SU-DHL-6 (cell line): ENCODE results near the gene CPED1.

Experiments used
- H2AFZ ChIP-seq: fragments of 200-600 bp; sonication (generic); 2 replicates; pipeline ENCODE4 v1.6.1; 2014; ENCODE audit warnings: low read depth, mild to moderate bottlenecking, moderate library complexity, mixed read lengths, antibody characterized with exemption, low read length; ENCODE audit not compliant: severe bottlenecking
- H3F3A ChIP-seq: fragments of 200-600 bp; shearing (Covaris generic); 2 replicates; pipeline ENCODE4 v1.6.0; 2016; ENCODE audit warnings: antibody characterized with exemption, mild to moderate bottlenecking; ENCODE audit not compliant: insufficient read depth
- H3K27ac ChIP-seq: fragments of 200-600 bp; sonication (generic); 2 replicates; pipeline ENCODE4 v1.5.1; 2016; ENCODE audit warnings: low read depth, mild to moderate bottlenecking, low read length, moderate library complexity, mixed read lengths
- H3K27me3 ChIP-seq: fragments of 200-600 bp; sonication (generic), shearing (Covaris generic); 2 replicates; pipeline ENCODE4 v1.6.0; 2014; ENCODE audit warnings: mild to moderate bottlenecking, low read length
- H3K36me3 ChIP-seq: fragments of 200-600 bp; sonication (generic); 2 replicates; pipeline ENCODE4 v1.6.1; 2014; ENCODE audit warnings: mild to moderate bottlenecking, low read length, mixed read lengths
- H3K4me2 ChIP-seq: fragments of 300-600, 200-600 bp; shearing (Covaris generic), sonication (generic); 2 replicates; pipeline ENCODE4 v1.6.0; 2014; ENCODE audit warnings: low read length, low read depth, mild to moderate bottlenecking; ENCODE audit not compliant: poor library complexity, severe bottlenecking
- H3K4me3 ChIP-seq: fragments of 200-600 bp; sonication (generic); 2 replicates; pipeline ENCODE4 v1.5.1; 2014; ENCODE audit warnings: antibody characterized with exemption, low read length, mild to moderate bottlenecking, mixed read lengths; ENCODE audit not compliant: insufficient read depth, poor library complexity, severe bottlenecking
- H3K79me2 ChIP-seq: fragments of 200-600 bp; sonication (generic); 2 replicates; pipeline ENCODE4 v1.6.1; 2014; ENCODE audit warnings: mild to moderate bottlenecking, low read length, moderate library complexity; ENCODE audit not compliant: insufficient read depth
- H3K9ac ChIP-seq: fragments of 200-600 bp; sonication (generic); 2 replicates; pipeline ENCODE4 v1.7.0; 2014; ENCODE audit warnings: mild to moderate bottlenecking, low read length
- H3K9me2 ChIP-seq: fragments of 200-600 bp; sonication (generic); replicated peaks from 2 replicates; pipeline ENCODE4 v1.6.1; 2014; ENCODE audit warnings: low read length; ENCODE audit not compliant: insufficient read depth
- H3K9me3 ChIP-seq: fragments of 200-600 bp; sonication (generic); 2 replicates; pipeline ENCODE4 v1.6.1; 2014; ENCODE audit warnings: low read length, mixed read lengths; ENCODE audit not compliant: insufficient read depth
- H4K20me1 ChIP-seq: fragments of 200-600 bp; sonication (generic); 2 replicates; pipeline ENCODE4 v1.6.1; 2014; ENCODE audit warnings: low read depth, mild to moderate bottlenecking, antibody characterized with exemption, low read length, moderate library complexity, mixed read lengths
- EZH2phosphoT487 ChIP-seq: fragments of 200-600 bp; sonication (generic), shearing (Covaris generic); conservative IDR thresholded peaks from 2 replicates; pipeline ENCODE4 v1.6.1; 2018; ENCODE audit warnings: mild to moderate bottlenecking, antibody characterized with exemption, low read length, moderate library complexity, mixed read lengths
- TF ChIP-seq, protein P1 (sequence below): fragments of 200-600 bp; sonication (generic); IDR thresholded peaks from one replicate; pipeline ENCODE4 v1.5.1; 2017; ENCODE audit warnings: antibody characterized with exemption, mild to moderate bottlenecking, low read length, moderate library complexity; ENCODE audit not compliant: insufficient read depth, poor library complexity, severe bottlenecking

Gene CPED1

DNA sequence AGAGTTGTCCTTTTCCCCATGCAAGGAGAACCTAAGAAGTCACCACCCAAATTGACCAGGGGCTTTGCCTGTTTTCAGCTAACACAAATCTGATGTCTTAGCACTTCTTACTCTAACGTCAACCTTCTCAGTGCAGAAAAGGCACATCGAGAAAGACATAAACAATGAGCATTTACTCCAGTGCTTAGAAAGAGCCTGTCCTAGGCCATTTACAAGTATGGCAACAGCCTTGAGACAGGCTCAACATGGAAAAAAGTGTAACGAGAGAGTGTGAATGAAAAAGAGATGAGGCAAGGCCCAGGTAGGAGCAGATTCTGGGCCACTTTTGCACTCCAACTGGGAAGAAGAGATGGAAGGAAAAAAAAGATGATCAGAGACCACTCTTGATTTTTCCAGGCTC, 54.4 kb downstream of the CPED1 start:
- TF ChIP-seq, protein P1, sequence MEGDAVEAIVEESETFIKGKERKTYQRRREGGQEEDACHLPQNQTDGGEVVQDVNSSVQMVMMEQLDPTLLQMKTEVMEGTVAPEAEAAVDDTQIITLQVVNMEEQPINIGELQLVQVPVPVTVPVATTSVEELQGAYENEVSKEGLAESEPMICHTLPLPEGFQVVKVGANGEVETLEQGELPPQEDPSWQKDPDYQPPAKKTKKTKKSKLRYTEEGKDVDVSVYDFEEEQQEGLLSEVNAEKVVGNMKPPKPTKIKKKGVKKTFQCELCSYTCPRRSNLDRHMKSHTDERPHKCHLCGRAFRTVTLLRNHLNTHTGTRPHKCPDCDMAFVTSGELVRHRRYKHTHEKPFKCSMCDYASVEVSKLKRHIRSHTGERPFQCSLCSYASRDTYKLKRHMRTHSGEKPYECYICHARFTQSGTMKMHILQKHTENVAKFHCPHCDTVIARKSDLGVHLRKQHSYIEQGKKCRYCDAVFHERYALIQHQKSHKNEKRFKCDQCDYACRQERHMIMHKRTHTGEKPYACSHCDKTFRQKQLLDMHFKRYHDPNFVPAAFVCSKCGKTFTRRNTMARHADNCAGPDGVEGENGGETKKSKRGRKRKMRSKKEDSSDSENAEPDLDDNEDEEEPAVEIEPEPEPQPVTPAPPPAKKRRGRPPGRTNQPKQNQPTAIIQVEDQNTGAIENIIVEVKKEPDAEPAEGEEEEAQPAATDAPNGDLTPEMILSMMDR: no peak
- TF ChIP-seq EZH2phosphoT487: no peak
- no peaks in the 10 kb centered on the region for H3K79me2 ChIP-seq

DNA sequence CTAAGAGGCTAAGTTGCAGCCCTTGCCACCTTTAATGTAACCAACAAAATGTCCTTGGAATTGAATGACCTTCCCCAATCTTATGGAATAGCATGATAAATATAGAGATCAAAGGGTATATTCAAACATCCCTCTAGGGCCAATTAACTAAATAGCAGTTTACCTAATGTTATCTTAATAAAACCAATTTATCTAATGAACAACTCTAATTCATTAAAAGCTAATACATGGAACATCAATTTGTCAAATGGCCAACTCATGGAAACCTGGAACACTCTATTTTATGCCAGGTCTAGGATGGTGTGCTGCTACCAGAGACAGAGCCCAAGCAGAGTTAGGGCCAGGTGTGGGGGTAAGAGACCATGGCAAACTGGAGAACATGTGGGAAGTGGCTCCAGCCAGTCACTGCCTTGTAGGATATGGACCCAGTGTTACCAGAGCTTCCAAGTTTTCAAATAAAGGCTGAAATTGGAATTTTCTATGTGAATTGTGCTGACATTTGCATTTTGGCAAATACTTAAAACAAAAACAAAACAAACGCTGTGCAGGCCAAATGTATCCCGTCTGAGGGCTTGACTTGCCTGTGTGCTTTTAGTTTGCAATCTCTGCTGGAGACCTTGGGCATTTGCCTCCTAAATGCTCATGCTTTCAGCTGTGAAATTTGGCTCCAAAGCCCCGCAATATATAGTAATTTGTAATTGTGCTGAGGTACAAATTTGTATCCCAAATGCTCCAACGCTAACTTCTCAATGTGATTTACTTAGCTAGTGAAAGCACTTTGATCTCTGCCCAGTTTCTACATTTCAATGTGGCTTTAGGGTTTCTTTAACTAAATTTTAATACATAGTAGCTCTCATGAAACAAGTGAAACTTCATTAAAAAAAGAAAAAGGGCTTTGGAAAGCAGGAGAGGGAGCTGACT, 55.1 kb downstream of the CPED1 start:
- Histone ChIP-seq H3K9me2 (no peaks in the 10 kb centered on the region), H3K79me2 (no peaks in the 10 kb centered on the region), H3K4me2 (no peak overlapping the region)

More for the DNA sequence above, 54.4 kb downstream of the CPED1 start:
- no peaks in the 10 kb centered on the region for H3K9me3 ChIP-seq
- H4K20me1 ChIP-seq: no peaks in the 10 kb centered on the region
- no peak overlapping the region for H3K27ac ChIP-seq
- H3F3A ChIP-seq: no peaks in the 10 kb centered on the region
- no peaks in the 10 kb centered on the region for H3K36me3 ChIP-seq
- H3K9me2 ChIP-seq: no peaks in the 10 kb centered on the region; the same call in 1 of the 2 replicates
- H3K9ac ChIP-seq: no peak overlapping the region
- H3K4me3 ChIP-seq: no peak overlapping the region
- no peaks in the 10 kb centered on the region for H3K27me3 ChIP-seq
- no peak overlapping the region for H3K4me2 ChIP-seq
- H2AFZ ChIP-seq: no peak overlapping the region

DNA sequence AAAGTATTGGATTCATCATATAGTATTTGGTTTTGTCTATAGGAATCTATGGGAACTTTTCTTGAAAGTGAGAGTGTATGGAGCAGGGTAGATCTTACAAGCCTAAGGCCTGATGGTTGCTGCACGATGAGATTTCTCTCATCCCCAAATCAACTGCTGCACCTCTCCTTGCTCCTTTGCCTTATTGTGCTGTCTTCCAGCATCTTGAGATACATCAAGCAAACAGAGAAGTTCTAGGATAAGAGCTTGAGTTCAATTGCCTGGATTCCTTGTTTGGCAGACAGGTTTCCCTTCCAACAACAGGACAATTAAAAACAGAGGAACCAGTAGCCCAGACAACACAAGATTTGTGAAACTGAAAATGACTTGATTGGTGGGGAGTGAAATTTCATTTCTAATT, 56.6 kb downstream of the CPED1 start:
- Histone ChIP-seq H3K79me2 (no peaks in the 10 kb centered on the region), H3K4me2 (no peak overlapping the region), H3K4me3 (no peak overlapping the region), H3K9ac (no peak overlapping the region), H3F3A (no peaks in the 10 kb centered on the region), H4K20me1 (no peaks in the 10 kb centered on the region), H3K36me3 (no peaks in the 10 kb centered on the region), H3K27me3 (no peaks in the 10 kb centered on the region), H2AFZ (no peak overlapping the region), H3K27ac (no peak overlapping the region), H3K9me3 (no peaks in the 10 kb centered on the region), H3K9me2 (no peaks in the 10 kb centered on the region)
- TF ChIP-seq, protein P1: no peak
- TF ChIP-seq EZH2phosphoT487: no peak

More for the DNA sequence above, 55.1 kb downstream of the CPED1 start:
- H3K4me3 ChIP-seq: no peak overlapping the region
- H2AFZ ChIP-seq: no peak overlapping the region
- H3K9ac ChIP-seq: no peak overlapping the region
- TF ChIP-seq, protein P1: no peak
- TF ChIP-seq EZH2phosphoT487: no peak
- no peaks in the 10 kb centered on the region for H3K9me3 ChIP-seq
- H3F3A ChIP-seq: no peaks in the 10 kb centered on the region
- H3K36me3 ChIP-seq: no peaks in the 10 kb centered on the region
- H3K27ac ChIP-seq: no peak overlapping the region
- H4K20me1 ChIP-seq: no peaks in the 10 kb centered on the region
- no peaks in the 10 kb centered on the region for H3K27me3 ChIP-seq
